Activated T-helper 1 cell treated with anti-CD3 and anti-CD28 coated beads, Interleukin-12 subunit alpha, Interleukin-12 subunit beta, Interleukin-2, Interleukin-4 antibody, amounts not matched to agents 30 ng/mL and 10 ng/mL and 1 ng/mL, durations not matched to agents 14 hours and 24 hours and 36 hours (primary cell): ENCODE results near the gene GALK1. TPM values are rescaled to one million over a fixed set of nuclear protein-coding genes. Genes with fewer than 3 reads are reported as not detected.

ENCODE experiments used
- DNase-seq: peaks from one replicate; pipeline ENCODE4 v3.0.0; 2021; ENCODE audit warnings: low spot score
- H3K27ac Mint-ChIP-seq: one replicate; pipeline ENCODE4 v1.8.0; 2021; ENCODE audit warnings: mild to moderate bottlenecking, mixed read lengths
- H3K27me3 Mint-ChIP-seq: one replicate; pipeline ENCODE4 v1.8.0; 2022; ENCODE audit warnings: mild to moderate bottlenecking, moderate library complexity, mixed read lengths; ENCODE audit not compliant: insufficient read depth
- H3K36me3 Mint-ChIP-seq: one replicate; pipeline ENCODE4 v1.8.0; 2021; ENCODE audit warnings: low read depth, mixed read lengths
- H3K4me1 Mint-ChIP-seq: one replicate; pipeline ENCODE4 v1.8.0; 2021; ENCODE audit warnings: low read depth, mixed read lengths
- H3K4me3 Mint-ChIP-seq: one replicate; pipeline ENCODE4 v1.8.0; 2021; ENCODE audit warnings: mild to moderate bottlenecking, moderate library complexity, mixed read lengths
- H3K9me3 Mint-ChIP-seq: one replicate; pipeline ENCODE4 v1.8.0; 2021; ENCODE audit warnings: mixed read lengths
- intact Hi-C: fragments of 100-400 bp; cut with micrococcal nuclease; formaldehyde crosslinking; loops from one replicate; pipeline ENCODE4 v1.15.1; 2024
- total RNA-seq: library from RNA; stranded (reverse); gene quantifications from 2 replicates; pipeline ENCODE4 v1.2.3, GENCODE V29; 2022

GALK1 gene
- total RNA-seq, 1 donor from 2014 or later, result 48.0 TPM

DNA sequence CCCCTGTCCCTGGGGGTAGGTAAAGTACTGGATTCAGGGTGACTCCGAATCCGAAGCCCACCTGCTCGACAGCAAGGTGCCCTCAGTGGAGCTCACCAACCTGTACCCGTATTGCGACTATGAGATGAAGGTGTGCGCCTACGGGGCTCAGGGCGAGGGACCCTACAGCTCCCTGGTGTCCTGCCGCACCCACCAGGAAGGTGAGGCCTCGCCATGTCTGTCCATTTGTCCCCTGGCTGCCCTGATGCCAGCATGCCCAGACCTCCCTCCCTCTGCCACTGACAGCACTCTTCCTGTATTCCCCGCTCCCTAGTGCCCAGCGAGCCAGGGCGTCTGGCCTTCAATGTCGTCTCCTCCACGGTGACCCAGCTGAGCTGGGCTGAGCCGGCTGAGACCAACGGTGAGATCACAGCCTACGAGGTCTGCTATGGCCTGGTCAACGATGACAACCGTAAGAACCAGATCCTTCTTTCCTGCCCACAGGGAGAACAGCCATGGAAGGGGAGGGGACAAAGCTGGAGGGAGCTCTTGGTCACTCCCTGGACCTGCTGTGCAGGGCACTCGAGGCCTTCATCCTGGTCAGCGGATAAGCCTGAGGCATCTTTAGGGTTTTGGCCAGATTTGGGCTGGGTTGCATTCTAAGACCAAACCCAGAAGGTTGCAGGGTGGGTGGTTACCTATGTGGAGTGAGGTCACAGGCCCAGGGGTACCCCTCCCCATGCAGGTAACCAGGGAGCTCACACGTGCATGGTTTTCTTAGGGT is 14.2 kb downstream of the GALK1 start:
- Mint-ChIP-seq H3K27me3 (peaks cover 12% of the 10 kb centered on the region), H3K27ac (no peak overlapping the region), H3K4me1 (peaks cover 19% of the 10 kb centered on the region), H3K4me3 (no peak overlapping the region), H3K9me3 (no peaks in the 10 kb centered on the region), H3K36me3 (no peaks in the 10 kb centered on the region)
- DNase-seq, result no peak
- intact Hi-C loops, result loop anchor here (1.0 to 2.0 kb wide), 5 partner anchors 76 to 324 kb away; partner anchors contain the start of gene SMIM5

DNA sequence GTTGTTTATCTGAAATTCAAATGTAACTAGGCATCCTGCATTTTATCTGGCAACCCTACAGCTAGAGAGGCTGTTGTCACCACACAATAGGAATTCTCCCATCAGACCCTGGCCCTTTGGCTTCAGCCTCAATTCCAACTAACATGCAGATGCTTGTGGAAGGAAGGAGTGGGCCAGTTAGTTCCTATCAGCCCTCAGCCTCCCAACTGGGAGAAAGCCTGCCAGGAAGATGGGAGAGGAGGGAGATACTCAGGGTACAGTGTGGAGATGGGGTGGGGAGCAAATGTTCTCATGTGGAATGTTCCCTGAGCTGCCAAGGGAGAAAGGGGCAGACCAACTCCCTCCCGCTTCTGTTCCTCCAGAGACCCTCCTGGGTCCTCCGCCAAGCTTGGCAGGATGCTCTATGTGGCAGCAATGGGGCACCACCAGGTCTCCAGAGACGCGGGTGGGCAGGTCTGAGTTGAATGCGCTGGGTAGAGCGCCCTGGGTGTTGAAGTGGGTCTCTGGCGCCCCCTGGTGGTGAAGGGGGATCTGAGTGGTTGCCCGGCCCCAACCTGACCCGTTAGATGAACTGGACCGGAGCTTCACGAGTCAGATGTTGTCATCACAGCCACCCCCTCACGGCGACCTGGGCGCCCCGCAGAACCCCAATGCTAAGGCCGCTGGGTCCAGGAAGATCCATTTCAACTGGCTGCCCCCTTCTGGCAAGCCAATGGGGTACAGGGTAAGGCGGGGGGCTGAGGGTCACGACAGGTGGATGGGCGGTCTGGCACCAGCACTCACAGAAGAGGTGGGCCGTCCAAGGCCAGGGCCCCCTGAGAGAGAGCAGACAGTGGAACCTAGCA is 15.2 kb downstream of the GALK1 start:
- no peaks in the 10 kb centered on the region for H3K9me3 Mint-ChIP-seq
- peaks cover 12% of the 10 kb centered on the region for H3K27me3 Mint-ChIP-seq
- intact Hi-C loops, result loop anchor here (1.0 to 2.0 kb wide), 5 partner anchors 74 to 323 kb away; partner anchors contain the start of gene SMIM5
- no peak overlapping the region for H3K4me3 Mint-ChIP-seq
- no peaks in the 10 kb centered on the region for H3K36me3 Mint-ChIP-seq
- H3K4me1 Mint-ChIP-seq, result peaks cover 16% of the 10 kb centered on the region
- DNase-seq, result peak; percentile 77
- H3K27ac Mint-ChIP-seq, result no peak overlapping the region

DNA sequence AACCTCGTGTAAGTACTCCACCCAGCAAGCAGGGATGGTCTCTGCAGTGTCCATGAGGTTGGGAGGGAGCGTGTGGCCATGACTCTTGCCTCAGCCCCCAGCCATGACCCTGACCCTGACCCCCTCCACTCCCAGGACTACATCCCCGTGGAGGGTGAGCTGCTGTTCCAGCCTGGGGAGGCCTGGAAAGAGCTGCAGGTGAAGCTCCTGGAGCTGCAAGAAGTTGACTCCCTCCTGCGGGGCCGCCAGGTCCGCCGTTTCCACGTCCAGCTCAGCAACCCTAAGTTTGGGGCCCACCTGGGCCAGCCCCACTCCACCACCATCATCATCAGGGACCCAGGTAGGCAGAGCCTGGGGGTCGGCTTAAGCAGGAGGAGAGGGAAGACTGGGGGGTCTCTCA is 16.3 kb downstream of the GALK1 start:
- Mint-ChIP-seq H3K4me1 (peaks cover 13% of the 10 kb centered on the region), H3K27ac (no peak overlapping the region), H3K27me3 (peaks cover 12% of the 10 kb centered on the region), H3K4me3 (no peak overlapping the region), H3K36me3 (no peaks in the 10 kb centered on the region), H3K9me3 (no peaks in the 10 kb centered on the region)
- no peak for DNase-seq
- intact Hi-C loops, result no loop called here

DNA sequence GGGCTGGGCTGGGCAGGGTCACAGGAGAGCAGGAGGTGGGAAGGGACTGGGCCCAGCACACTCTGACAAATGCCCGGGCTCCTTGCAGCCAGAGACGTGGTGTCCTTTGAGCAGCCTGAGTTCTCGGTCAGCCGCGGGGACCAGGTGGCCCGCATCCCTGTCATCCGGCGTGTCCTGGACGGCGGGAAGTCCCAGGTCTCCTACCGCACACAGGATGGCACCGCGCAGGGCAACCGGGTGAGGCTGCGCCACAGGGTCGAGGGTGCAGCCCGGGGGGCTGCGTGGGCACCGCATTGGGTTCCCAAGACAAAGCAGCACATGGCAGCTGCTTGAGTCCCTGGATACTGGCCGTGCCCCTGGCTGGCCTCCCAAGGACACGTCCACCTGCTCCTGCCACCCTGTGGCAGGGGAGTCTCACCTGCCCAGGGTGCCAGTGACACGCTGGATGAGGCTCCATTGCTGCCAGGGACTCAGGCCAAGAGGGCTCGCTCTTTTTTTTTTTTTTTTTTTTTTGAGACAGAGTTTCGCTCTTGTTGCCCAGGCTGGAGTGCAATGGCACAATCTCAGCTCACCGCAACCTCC is 21.3 kb downstream of the GALK1 start:
- DNase-seq, result no peak
- Mint-ChIP-seq H3K36me3 (no peaks in the 10 kb centered on the region), H3K9me3 (no peaks in the 10 kb centered on the region), H3K4me3 (no peak overlapping the region), H3K27ac (no peak overlapping the region), H3K4me1 (peaks cover 5% of the 10 kb centered on the region), H3K27me3 (peaks cover 3% of the 10 kb centered on the region)
- intact Hi-C loops, result no loop called here

DNA sequence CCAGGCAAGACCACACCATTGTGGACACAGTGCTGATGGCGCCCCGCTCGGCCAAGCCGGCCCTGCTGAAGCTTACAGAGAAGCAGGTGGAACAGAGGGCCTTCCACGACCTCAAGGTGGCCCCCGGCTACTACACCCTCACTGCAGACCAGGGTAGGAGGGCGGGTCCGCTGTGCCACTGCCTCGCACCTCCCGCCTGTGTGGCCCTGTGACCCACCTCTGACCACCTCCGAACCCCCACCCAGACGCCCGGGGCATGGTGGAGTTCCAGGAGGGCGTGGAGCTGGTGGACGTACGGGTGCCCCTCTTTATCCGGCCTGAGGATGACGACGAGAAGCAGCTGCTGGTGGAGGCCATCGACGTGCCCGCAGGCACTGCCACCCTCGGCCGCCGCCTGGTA is 22.7 kb downstream of the GALK1 start:
- Mint-ChIP-seq H3K4me1 (peaks cover 9% of the 10 kb centered on the region), H3K27me3 (no peaks in the 10 kb centered on the region), H3K36me3 (no peaks in the 10 kb centered on the region), H3K9me3 (no peaks in the 10 kb centered on the region), H3K27ac (no peak overlapping the region), H3K4me3 (no peak overlapping the region)
- intact Hi-C loops, result no loop called here
- no peak for DNase-seq

DNA sequence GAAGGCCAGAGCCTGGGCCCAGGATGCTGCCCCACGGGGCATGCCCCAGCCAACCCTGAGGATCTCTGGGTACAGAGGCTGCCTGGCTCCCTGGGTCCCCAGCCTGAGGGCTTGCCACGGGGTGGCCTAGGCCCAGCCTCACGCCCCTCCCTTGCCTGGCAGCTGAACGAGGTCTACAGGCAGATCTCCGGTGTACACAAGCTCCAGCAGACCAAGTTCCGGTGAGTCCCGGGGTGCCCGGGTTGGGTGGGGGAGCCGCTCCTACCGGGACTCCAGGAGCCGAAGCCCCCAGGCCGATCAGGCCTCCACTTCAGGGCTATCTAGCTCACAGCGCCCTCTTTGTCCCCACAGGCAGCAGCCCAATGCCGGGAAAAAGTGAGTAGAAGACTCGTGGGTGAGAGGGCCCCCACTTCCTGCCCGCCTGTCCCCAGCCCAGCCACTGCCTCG is 24.3 kb downstream of the GALK1 start:
- Mint-ChIP-seq H3K36me3 (no peaks in the 10 kb centered on the region), H3K27ac (no peak overlapping the region), H3K4me1 (peaks cover 9% of the 10 kb centered on the region), H3K27me3 (no peaks in the 10 kb centered on the region), H3K9me3 (no peaks in the 10 kb centered on the region), H3K4me3 (no peak overlapping the region)
- DNase-seq, result no peak
- intact Hi-C loops, result no loop called here

DNA sequence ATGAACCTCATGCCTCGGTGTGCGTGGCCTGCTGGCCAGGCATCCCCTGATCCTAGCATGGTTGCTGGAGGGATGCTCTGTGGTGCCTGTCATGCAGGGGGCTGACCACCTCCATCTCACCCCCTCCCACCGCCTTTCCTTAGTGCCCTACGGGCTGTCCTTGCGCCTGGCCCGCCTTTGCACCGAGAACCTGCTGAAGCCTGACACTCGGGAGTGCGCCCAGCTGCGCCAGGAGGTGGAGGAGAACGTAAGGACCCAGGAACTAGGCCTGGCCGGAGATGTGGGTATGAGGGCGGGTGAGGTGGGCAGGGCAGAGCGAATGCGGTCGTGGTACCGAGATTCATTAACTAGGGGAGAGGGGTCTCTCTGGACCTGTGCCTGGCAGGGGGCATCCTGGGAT is 24.8 kb downstream of the GALK1 start:
- Mint-ChIP-seq H3K27ac (no peak overlapping the region), H3K4me1 (peaks cover 9% of the 10 kb centered on the region), H3K27me3 (no peaks in the 10 kb centered on the region), H3K36me3 (no peaks in the 10 kb centered on the region), H3K9me3 (no peaks in the 10 kb centered on the region), H3K4me3 (no peak overlapping the region)
- intact Hi-C loops, result no loop called here
- no peak for DNase-seq

DNA sequence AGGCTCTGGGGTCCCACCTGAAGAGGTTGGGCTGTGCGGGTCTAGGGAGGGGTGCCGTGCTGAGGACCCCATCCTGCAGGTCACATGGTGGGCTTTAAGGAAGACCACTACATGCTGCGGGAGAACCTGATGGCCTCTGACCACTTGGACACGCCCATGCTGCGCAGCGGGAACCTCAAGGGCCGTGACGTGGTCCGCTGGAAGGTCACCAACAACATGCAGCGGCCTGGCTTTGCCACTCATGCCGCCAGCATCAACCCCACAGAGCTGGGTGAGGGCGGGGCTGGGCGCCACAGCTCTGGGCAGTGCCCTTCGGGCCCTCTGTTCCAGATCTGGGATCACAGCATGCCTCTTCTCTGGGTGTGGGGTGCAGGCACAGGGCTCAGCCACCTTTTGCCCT is 25.2 kb downstream of the GALK1 start:
- Mint-ChIP-seq H3K4me3 (no peak overlapping the region), H3K36me3 (no peaks in the 10 kb centered on the region), H3K4me1 (peaks cover 9% of the 10 kb centered on the region), H3K27ac (no peak overlapping the region), H3K27me3 (no peaks in the 10 kb centered on the region), H3K9me3 (no peaks in the 10 kb centered on the region)
- intact Hi-C loops, result no loop called here
- no peak for DNase-seq

DNA sequence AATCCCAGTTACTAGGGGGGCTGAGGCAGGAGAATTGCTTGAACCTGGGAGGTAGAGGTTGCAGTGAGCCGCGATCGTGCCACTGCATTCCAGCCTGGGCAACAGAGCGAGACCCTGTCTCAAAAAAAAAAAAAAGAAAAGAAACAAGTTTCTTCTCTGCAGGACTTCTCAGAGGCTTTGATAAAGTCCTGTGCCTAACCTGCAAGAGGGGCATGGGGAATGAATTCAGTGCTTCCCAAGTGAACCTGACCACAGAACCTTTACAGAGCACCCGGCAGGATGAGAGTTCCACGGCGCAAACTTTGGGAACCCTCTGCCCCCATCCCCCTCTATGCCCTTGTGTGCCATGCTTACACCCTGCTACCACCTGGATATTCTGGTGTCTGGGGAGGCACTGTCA is 25.8 kb downstream of the GALK1 start:
- no peak for DNase-seq
- Mint-ChIP-seq H3K9me3 (no peaks in the 10 kb centered on the region), H3K27me3 (no peaks in the 10 kb centered on the region), H3K27ac (no peak overlapping the region), H3K4me3 (no peak overlapping the region), H3K36me3 (no peaks in the 10 kb centered on the region), H3K4me1 (peaks cover 9% of the 10 kb centered on the region)
- intact Hi-C loops, result no loop called here

DNA sequence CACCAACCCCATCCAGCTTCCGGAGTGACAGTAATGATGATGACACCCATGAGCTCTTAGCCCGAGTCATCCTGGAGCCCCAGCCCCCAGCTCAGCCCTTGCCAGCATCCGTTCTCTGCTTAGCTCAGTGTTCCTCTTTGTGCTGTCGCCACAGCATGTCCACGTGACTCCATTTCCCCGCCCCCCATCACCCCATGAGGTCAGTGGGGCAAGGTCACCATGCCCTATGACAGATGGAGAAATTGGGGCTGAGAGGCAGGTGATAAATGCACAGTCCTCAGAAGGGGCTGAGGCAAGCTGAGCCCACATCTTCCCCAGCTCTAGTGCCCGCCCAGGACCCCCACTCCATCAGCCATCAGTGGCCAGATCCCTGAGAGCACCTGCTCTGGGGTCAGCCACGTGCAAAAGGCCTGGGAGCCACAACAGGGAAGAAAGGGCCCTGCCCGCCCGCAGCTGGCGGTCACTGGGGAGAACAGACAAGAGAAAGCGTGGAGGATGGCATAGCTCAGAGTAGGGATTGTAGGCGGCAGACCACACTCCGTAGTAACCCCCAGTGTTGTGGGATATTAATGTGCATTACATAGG is 26.7 kb downstream of the GALK1 start:
- Mint-ChIP-seq H3K4me3 (no peak overlapping the region), H3K36me3 (no peaks in the 10 kb centered on the region), H3K4me1 (peaks cover 9% of the 10 kb centered on the region), H3K27me3 (no peaks in the 10 kb centered on the region), H3K9me3 (no peaks in the 10 kb centered on the region), H3K27ac (peak overlapping the region; percentile 73)
- no peak for DNase-seq
- intact Hi-C loops, result no loop called here

DNA sequence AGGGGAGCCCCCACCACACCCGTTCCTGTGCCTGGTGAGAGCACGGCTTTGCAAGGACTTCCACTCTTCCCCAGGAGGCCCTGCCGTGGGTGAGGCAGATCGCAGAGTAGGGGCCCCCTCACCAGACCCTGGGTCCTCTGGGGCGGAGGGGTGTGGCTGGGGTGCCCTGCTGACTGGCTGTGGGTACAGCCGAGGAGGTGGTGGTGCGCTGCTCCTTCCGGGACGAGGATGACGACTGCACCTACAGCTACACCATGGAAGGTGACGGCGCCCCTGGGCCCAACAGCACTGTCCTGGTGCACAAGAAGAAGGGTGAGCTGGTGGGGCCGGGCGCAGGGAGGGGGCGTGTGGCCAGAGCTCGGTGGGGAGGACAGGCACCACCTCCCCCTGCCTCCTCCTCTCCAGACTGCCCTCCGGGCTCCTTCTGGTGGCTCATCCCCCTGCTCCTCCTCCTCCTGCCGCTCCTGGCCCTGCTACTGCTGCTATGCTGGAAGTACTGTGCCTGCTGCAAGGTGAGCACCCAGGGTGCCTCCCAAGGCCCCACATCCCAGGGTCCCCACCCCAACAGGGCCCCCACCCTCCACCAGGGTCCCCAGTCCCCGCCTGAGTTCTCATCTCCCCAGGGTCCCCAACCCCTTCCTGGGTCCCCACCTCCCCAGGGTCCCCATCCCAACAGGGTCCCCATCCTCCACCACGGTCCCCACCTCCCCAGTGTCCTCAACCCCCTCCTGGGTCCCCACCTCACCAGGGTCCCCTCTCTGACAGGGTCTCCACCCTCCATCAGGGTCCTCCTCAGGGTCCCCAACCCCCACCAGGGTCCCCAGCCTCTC is 27.6 kb downstream of the GALK1 start:
- Mint-ChIP-seq H3K27ac (no peak overlapping the region), H3K9me3 (no peaks in the 10 kb centered on the region), H3K27me3 (no peaks in the 10 kb centered on the region), H3K36me3 (no peaks in the 10 kb centered on the region), H3K4me1 (peaks cover 9% of the 10 kb centered on the region), H3K4me3 (no peak overlapping the region)
- intact Hi-C loops, result no loop called here
- DNase-seq, result no peak

DNA sequence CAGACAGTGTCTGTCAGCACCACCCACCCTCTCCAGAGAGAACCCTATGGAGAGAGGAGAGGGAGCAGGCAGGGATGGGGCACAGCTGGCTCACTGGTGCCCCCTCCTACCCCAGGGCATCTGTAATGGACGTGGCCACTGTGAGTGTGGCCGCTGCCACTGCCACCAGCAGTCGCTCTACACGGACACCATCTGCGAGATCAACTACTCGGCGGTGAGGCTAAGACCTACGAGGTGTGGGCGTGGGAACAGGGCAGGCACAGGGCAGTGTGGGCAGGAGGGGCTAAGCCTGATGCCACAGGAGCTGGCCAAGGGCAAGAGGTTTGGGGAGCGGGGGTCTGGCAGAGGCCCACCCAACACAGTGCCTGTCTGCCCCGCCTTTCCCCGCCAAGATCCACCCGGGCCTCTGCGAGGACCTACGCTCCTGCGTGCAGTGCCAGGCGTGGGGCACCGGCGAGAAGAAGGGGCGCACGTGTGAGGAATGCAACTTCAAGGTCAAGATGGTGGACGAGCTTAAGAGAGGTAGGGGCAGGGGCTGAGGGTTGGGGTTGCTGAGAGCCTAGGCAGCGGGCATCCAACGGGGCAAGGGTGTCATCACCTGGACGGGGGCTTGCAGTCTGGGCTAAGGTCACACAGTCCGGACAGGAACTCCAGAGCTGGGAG is 28.7 kb downstream of the GALK1 start:
- Mint-ChIP-seq H3K4me3 (no peak overlapping the region), H3K27me3 (no peaks in the 10 kb centered on the region), H3K27ac (peak overlapping the region; percentile 11), H3K9me3 (no peaks in the 10 kb centered on the region), H3K36me3 (no peaks in the 10 kb centered on the region), H3K4me1 (peaks cover 9% of the 10 kb centered on the region)
- DNase-seq, result no peak
- intact Hi-C loops, result no loop called here
